Neuronal stem cell (in vitro differentiated cells): ENCODE data around the gene RAP1GAP2. TPM values are rescaled to one million over a fixed set of nuclear protein-coding genes. Genes with fewer than 3 reads are reported as not detected.

Experiments
- DNase-seq: peaks from one replicate; pipeline ENCODE4 v3.0.0-alpha.2; 2013; ENCODE audit warnings: low spot score
- H2AFZ ChIP-seq: one replicate; pipeline ENCODE4 v1.6.1; 2013; ENCODE audit warnings: mild to moderate bottlenecking, low read length, inconsistent platforms
- H2AK5ac ChIP-seq: 2 replicates; pipeline ENCODE4 v1.6.1; 2013; ENCODE audit warnings: low read depth, mild to moderate bottlenecking, inconsistent platforms, low read length, moderate library complexity, mixed read lengths
- H2BK120ac ChIP-seq: 2 replicates; pipeline ENCODE4 v1.6.1; 2013; ENCODE audit warnings: low read depth, mild to moderate bottlenecking, inconsistent platforms, low read length, moderate library complexity, mixed read lengths
- H2BK12ac ChIP-seq: one replicate; pipeline ENCODE4 v1.6.1; 2013; ENCODE audit warnings: low read length, inconsistent platforms
- H2BK15ac ChIP-seq: 2 replicates; pipeline ENCODE4 v1.6.1; 2013; ENCODE audit warnings: mild to moderate bottlenecking, low read length, inconsistent platforms, mixed read lengths
- H2BK5ac ChIP-seq: one replicate; pipeline ENCODE4 v1.6.1; 2013; ENCODE audit warnings: inconsistent platforms, mild to moderate bottlenecking, low read length, moderate library complexity
- H3K14ac ChIP-seq: one replicate; pipeline ENCODE4 v1.6.1; 2013; ENCODE audit warnings: low read length, inconsistent platforms
- H3K18ac ChIP-seq: 2 replicates; pipeline ENCODE4 v1.6.1; 2013; ENCODE audit warnings: low read length, inconsistent platforms
- H3K23ac ChIP-seq: 2 replicates; pipeline ENCODE4 v1.6.1; 2013; ENCODE audit warnings: low read depth, mild to moderate bottlenecking, mixed read lengths, low read length, inconsistent platforms; ENCODE audit not compliant: poor library complexity
- H3K27ac ChIP-seq: replicated peaks from 3 replicates; pipeline ENCODE4 v1.5.1; 2013; ENCODE audit warnings: low read length, inconsistent platforms
- H3K27me3 ChIP-seq, 3 experiments: 2 replicates each; pipeline ENCODE4 v1.6.1; 2013; ENCODE audit warnings: low read length in 3 of 3, mild to moderate bottlenecking in 2 of 3, inconsistent platforms in 1 of 3, low read depth in 1 of 3, mixed read lengths in 1 of 3, moderate library complexity in 1 of 3; ENCODE audit not compliant: control insufficient read depth in 3 of 3, insufficient read depth in 3 of 3
- H3K36me3 ChIP-seq, 2 donors: replicated peaks in 1 of 2; 2 replicates each; pipeline ENCODE4 v1.6.1; 2013; ENCODE audit warnings: low read length in 2 of 2; ENCODE audit not compliant: control insufficient read depth in 2 of 2, insufficient read depth in 2 of 2
- H3K4ac ChIP-seq: 2 replicates; pipeline ENCODE4 v1.6.1; 2013; ENCODE audit warnings: inconsistent platforms, mild to moderate bottlenecking, low read length, moderate library complexity
- H3K4me1 ChIP-seq, 2 donors: 1 replicate in 1 of 2; 2 replicates in 1 of 2; pipeline ENCODE4 v1.6.1; 2013; ENCODE audit warnings: low read length in 2 of 2, low read depth in 1 of 2; ENCODE audit not compliant: control insufficient read depth in 2 of 2, insufficient read depth in 1 of 2
- H3K4me2 ChIP-seq: one replicate; pipeline ENCODE4 v1.6.1; 2013; ENCODE audit warnings: mild to moderate bottlenecking, low read length, inconsistent platforms; ENCODE audit not compliant: insufficient read depth, poor library complexity, severe bottlenecking
- H3K4me3 ChIP-seq, 2 donors: 2 replicates each; pipeline ENCODE4 v1.5.1; 2013; ENCODE audit warnings: low read length in 2 of 2, mild to moderate bottlenecking in 2 of 2, inconsistent platforms in 1 of 2, moderate library complexity in 1 of 2
- H3K79me1 ChIP-seq: one replicate; pipeline ENCODE4 v1.6.1; 2013; ENCODE audit warnings: low read depth, mild to moderate bottlenecking, inconsistent platforms, low read length, moderate library complexity
- H3K9ac ChIP-seq: one replicate; pipeline ENCODE4 v1.6.1; 2013; ENCODE audit warnings: mild to moderate bottlenecking, low read depth, low read length, inconsistent platforms; ENCODE audit not compliant: poor library complexity
- H3K9me3 ChIP-seq, 2 donors: replicated peaks in 1 of 2; 2 replicates each; pipeline versions ENCODE3 to v1.6.1; 2013; ENCODE audit warnings: low read length in 2 of 2, mild to moderate bottlenecking in 2 of 2, inconsistent platforms in 1 of 2, low read depth in 1 of 2, mixed read lengths in 1 of 2, moderate library complexity in 1 of 2; ENCODE audit not compliant: control insufficient read depth in 2 of 2, insufficient read depth in 1 of 2
- H4K8ac ChIP-seq: one replicate; pipeline ENCODE4 v1.6.1; 2013; ENCODE audit warnings: low read depth, mild to moderate bottlenecking, inconsistent platforms, low read length, moderate library complexity
- H4K91ac ChIP-seq: one replicate; pipeline ENCODE4 v1.6.1; 2013; ENCODE audit warnings: low read length, low read depth, mild to moderate bottlenecking, inconsistent platforms; ENCODE audit not compliant: poor library complexity
- WGBS, 2 donors: extraction: QIAGEN DNeasy Blood & Tissue Kit; methylation state at CpG; one replicate each; pipeline ENCODE4 v1.1.7; 2013; ENCODE audit warnings: missing lambda C conversion rate in 2 of 2, mixed read lengths in 1 of 2; ENCODE audit not compliant: insufficient read length in 2 of 2, insufficient replicate concordance in 1 of 2; ENCODE audit errors: extremely low coverage in 2 of 2; 5-methylcytosine and 5-hydroxymethylcytosine counted together
- polyA plus RNA-seq, 2 experiments: library from polyadenylated mRNA; stranded (reverse); fragments of 200-250 nt; gene quantifications; one replicate each; pipeline ENCODE4 v1.2.3, GENCODE V29; 2013

RAP1GAP2 gene
- polyA plus RNA-seq (2013, experiment 1 of 2), result 2.9 TPM
- 3.1 TPM for polyA plus RNA-seq (2013, experiment 2 of 2)

DNA sequence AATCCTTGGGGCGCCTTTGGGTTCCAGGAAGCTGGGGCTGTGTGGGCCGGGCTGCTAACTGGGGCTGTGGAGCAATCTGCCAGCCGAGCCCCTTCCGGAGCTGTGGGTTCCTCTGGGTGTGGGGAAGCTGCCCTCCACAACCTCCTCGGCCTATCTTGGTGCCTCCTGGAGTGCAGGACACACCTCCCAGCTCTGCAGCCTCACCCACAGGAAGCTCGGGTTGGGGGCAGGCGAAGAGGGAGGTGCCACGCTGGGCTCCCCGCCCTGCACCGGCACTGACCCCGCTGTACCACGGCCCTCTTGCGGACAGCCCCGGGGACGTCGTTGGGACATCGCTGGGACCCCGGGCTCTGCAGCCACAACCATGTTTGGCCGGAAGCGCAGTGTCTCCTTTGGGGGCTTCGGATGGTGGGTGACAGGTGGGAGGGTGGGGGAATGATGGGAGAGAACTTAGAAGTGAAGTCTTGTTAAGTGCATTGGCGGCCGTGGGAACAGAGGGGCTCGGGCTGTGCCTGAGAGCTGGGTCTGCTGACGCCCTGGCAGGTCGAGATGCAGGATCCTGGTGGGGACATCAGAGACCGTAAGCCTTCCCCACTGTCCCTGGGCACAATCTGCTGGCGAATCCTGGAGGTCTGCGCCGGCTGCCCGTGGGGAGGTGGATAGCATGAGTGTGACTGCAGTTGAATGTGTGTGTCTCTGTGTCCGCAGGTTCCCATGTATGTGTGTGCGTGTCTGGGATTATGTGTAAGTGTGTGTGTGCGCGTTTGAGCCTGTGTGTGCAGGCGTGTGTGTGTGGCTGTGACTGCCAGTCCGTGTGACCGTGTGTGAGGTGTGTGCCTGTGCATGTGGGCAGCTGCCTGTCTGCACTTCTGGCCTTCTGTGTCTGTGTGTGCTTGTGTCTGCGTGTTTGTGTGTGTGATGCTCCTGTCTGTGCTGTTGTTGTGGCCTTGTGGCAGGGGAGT is at the start of gene RAP1GAP2:
Gene RAP1GAP2, plus strand, starts transcription at position 275 of the 962 bp plus-strand sequence. Its CDS starts 90 bp downstream, at position 365.
- Histone ChIP-seq H3K9me3 (peaks cover 0 to 1% of the 10 kb centered on the region in 2 donors), H3K36me3 (no peaks in the 10 kb centered on the region), H2BK5ac (peak within 1 kb of the TSS; percentile 48), H3K14ac (peak within 1 kb of the TSS; percentile 99), H3K27me3 (peaks cover 0 to 36% (median 3%) of the 10 kb centered on the region in 3 experiments), H3K4me2 (no peak within 1 kb of the TSS), H3K4me1 (peaks cover 0 to 11% of the 10 kb centered on the region in 2 donors), H2BK12ac (peak within 1 kb of the TSS; percentile 73), H4K91ac (peak within 1 kb of the TSS; percentile 95), H3K27ac (no peak within 1 kb of the TSS), H3K9ac (peak within 1 kb of the TSS; percentile 64), H2BK15ac (peak within 1 kb of the TSS; percentile 93), H3K18ac (peak within 1 kb of the TSS; percentile 83), H2AK5ac (peak within 1 kb of the TSS; percentile 53), H3K23ac (peak within 1 kb of the TSS; percentile 91), H3K4me3 (peak within 1 kb of the TSS in 1 of 2 donors; percentile 7), H3K79me1 (peaks cover 6% of the 10 kb centered on the region), H3K4ac (peak within 1 kb of the TSS; percentile 84), H2BK120ac (no peak within 1 kb of the TSS), H4K8ac (peak within 1 kb of the TSS; percentile 17), H2AFZ (no peak within 1 kb of the TSS)
- no CpG with 5 or more reads among the region's 39 CpGs for WGBS, 2 donors
- no peak for DNase-seq

- no peak within 1 kb of the TSS for H2AK5ac ChIP-seq
- peak within 1 kb of the TSS; percentile 26 for H2BK120ac ChIP-seq
- no peak within 1 kb of the TSS for H3K14ac ChIP-seq
- DNase-seq, result peak; percentile 15
- H3K18ac ChIP-seq, result no peak within 1 kb of the TSS
- no peak within 1 kb of the TSS for H4K91ac ChIP-seq
- H3K4me3 ChIP-seq, result peak within 1 kb of the TSS; percentile 7 to 73
- H3K27ac ChIP-seq, result no peak within 1 kb of the TSS
- no peaks in the 10 kb centered on the region for H3K4me1 ChIP-seq
- peaks cover 0 to 76% (median 29%) of the 10 kb centered on the region in 3 experiments for H3K27me3 ChIP-seq
- no peak within 1 kb of the TSS for H3K23ac ChIP-seq
- H3K4ac ChIP-seq, result no peak within 1 kb of the TSS
- peaks cover 0 to 2% of the 10 kb centered on the region in 2 donors for H3K9me3 ChIP-seq
- no peak within 1 kb of the TSS for H2BK15ac ChIP-seq
- H3K79me1 ChIP-seq, result no peaks in the 10 kb centered on the region
- WGBS, 2 donors, result no CpG with 5 or more reads among the region's 76 CpGs
- no peaks in the 10 kb centered on the region for H3K36me3 ChIP-seq
- no peak within 1 kb of the TSS for H4K8ac ChIP-seq
- no peak within 1 kb of the TSS for H2BK12ac ChIP-seq
- H3K9ac ChIP-seq, result no peak within 1 kb of the TSS
- H2AFZ ChIP-seq, result peak within 1 kb of the TSS; percentile 64
- peak within 1 kb of the TSS; percentile 61 for H3K4me2 ChIP-seq
- H2BK5ac ChIP-seq, result no peak within 1 kb of the TSS
These were observed 47.0 kb upstream of the RAP1GAP2 start, which contains the start of gene CCDC92B for GRCh38 chr17:2749058-2749783. CCDC92B (minus strand) TSS chr17:2749652; CDS start chr17:2735145, 14,507 bp downstream.

- Histone ChIP-seq H3K4ac (no peak overlapping the region), H3K14ac (no peak overlapping the region), H2BK120ac (no peak overlapping the region), H3K27ac (no peak overlapping the region), H3K79me1 (no peaks in the 10 kb centered on the region), H4K8ac (no peak overlapping the region), H2AFZ (no peak overlapping the region), H2BK15ac (no peak overlapping the region), H3K36me3 (no peaks in the 10 kb centered on the region), H3K23ac (no peak overlapping the region), H3K4me3 (peak overlapping the region in 1 of 2 donors; percentile 7), H2BK5ac (no peak overlapping the region), H3K9me3 (peaks cover 0 to 2% of the 10 kb centered on the region in 2 donors), H2AK5ac (no peak overlapping the region), H3K27me3 (peaks cover 0 to 78% (median 30%) of the 10 kb centered on the region in 3 experiments), H3K18ac (no peak overlapping the region), H3K9ac (no peak overlapping the region), H3K4me2 (peak overlapping the region; percentile 24), H4K91ac (no peak overlapping the region), H3K4me1 (no peaks in the 10 kb centered on the region), H2BK12ac (no peak overlapping the region)
- WGBS, 2 donors, result no CpG with 5 or more reads among the region's 35 CpGs
- DNase-seq, result peak; percentile 85
These were observed 46.5 kb upstream of the RAP1GAP2 start for GRCh38 chr17:2749784-2750181.
